MCF 10A (cell line): Measurements from ENCODE around the gene RIMS1. TPM values are rescaled to one million over a fixed set of nuclear protein-coding genes. Genes with fewer than 3 reads are reported as not detected.

Source experiments
- BruUV-seq: library from RNA; stranded (reverse); fragments of 400-500 nt; replicated peaks from 2 replicates; lab custom pipeline; 2021; lab: Mats Ljungman, UMichigan
- CTCF ChIA-PET: fragments of 300-600 bp; sonication (Branson Sonifier 250); formaldehyde crosslinking; extraction: SDS; loops from one replicate; lab custom pipeline; 2021; ENCODE audit warnings: antibody characterized with exemption, inconsistent platforms; lab: Yijun Ruan, JAX
- POLR2A ChIA-PET: fragments of 300-600, 350-650 bp; sonication (Branson Sonifier 250); formaldehyde crosslinking; extraction: SDS; loops from one replicate; lab custom pipeline; 2020; ENCODE audit warnings: antibody characterized with exemption, inconsistent platforms; lab: Yijun Ruan, JAX
- DNase-seq: peaks from one replicate; pipeline ENCODE4 v3.0.0-alpha.2; 2018; ENCODE audit not compliant: unreplicated experiment
- H3K27ac Mint-ChIP-seq: one replicate; pipeline ENCODE4 v1.8.0; 2022; ENCODE audit warnings: mild to moderate bottlenecking, low read depth, mixed read lengths; ENCODE audit not compliant: unreplicated experiment
- H3K27me3 Mint-ChIP-seq: one replicate; pipeline ENCODE4 v1.8.0; 2022; ENCODE audit warnings: mixed read lengths; ENCODE audit not compliant: insufficient read depth, unreplicated experiment
- H3K36me3 Mint-ChIP-seq: one replicate; pipeline ENCODE4 v1.8.0; 2022; ENCODE audit warnings: mild to moderate bottlenecking, moderate library complexity, mixed read lengths; ENCODE audit not compliant: insufficient read depth, unreplicated experiment
- H3K4me1 Mint-ChIP-seq: one replicate; pipeline ENCODE4 v1.8.0; 2022; ENCODE audit warnings: mixed read lengths; ENCODE audit not compliant: insufficient read depth, unreplicated experiment
- H3K4me3 Mint-ChIP-seq: one replicate; pipeline ENCODE4 v1.8.0; 2022; ENCODE audit warnings: mild to moderate bottlenecking, moderate library complexity, mixed read lengths; ENCODE audit not compliant: unreplicated experiment
- H3K9me3 Mint-ChIP-seq: one replicate; pipeline ENCODE4 v1.8.0; 2022; ENCODE audit warnings: mixed read lengths; ENCODE audit not compliant: unreplicated experiment
- CTCF ChIP-seq: fragments of 200-600 bp; IDR thresholded peaks from one replicate; pipeline ENCODE4 v1.8.0; 2022; ENCODE audit warnings: antibody characterized with exemption, mild to moderate bottlenecking; ENCODE audit not compliant: unreplicated experiment
- intact Hi-C: fragments of 100-400 bp; cut with micrococcal nuclease; formaldehyde crosslinking; loops from 2 replicates; pipeline ENCODE4 v1.14.1; 2022
- total RNA-seq: library from RNA; stranded (reverse); gene quantifications from 2 replicates; pipeline ENCODE4 v1.2.3, GENCODE V29; 2022

The RIMS1 gene
- total RNA-seq, 1 experiment from 2014 or later = not detected

DNA sequence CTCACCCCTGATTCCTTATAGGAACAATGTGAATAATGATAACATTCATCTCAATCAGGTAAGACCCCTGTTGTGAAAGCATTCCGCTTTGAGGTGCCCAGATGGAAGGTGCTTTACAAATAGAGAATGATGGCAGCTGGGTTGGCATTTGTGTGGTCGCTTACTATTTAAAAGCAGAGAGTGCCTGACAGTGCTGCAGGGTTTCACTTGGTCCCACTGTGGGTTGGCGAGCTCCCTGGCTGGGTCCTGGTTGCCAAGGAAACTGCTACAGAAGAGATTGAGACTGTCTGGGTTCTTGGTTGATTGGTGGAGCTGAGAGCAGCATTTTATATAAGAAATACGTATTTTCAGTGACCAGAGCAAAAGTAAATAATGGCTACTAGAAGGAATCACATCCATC, 528.3 kb downstream of the RIMS1 start:
- Mint-ChIP-seq H3K27ac (no peak overlapping the region), H3K27me3 (peaks cover 12% of the 10 kb centered on the region), H3K4me1 (no peaks in the 10 kb centered on the region), H3K4me3 (no peak overlapping the region), H3K9me3 (no peaks in the 10 kb centered on the region), H3K36me3 (no peaks in the 10 kb centered on the region)
- BruUV-seq = no TSS peak
- CTCF ChIA-PET = interaction anchor here (0.6 to 7.3 kb wide), 10 partner anchors 9 to 1251 kb away, joined by 3 to 104 read pairs (median 6); no protein-coding TSS in a partner anchor
- no peak for DNase-seq
- intact Hi-C loops = no loop called here
- POLR2A ChIA-PET = no interaction called here
- no peak for TF ChIP-seq CTCF

GRCh38 chr6:72416744-72417465, 530.6 kb downstream of the RIMS1 start:
- H3K27ac Mint-ChIP-seq = no peak overlapping the region
- ChIA-PET CTCF (interaction anchor here (0.5 to 2.0 kb wide), 4 partner anchors 164 to 716 kb away, joined by 3 to 15 read pairs (median 6); no protein-coding TSS in a partner anchor), POLR2A (no interaction called here)
- no peak overlapping the region for H3K4me3 Mint-ChIP-seq
- H3K4me1 Mint-ChIP-seq = no peaks in the 10 kb centered on the region
- H3K9me3 Mint-ChIP-seq = no peaks in the 10 kb centered on the region
- no peak for DNase-seq
- intact Hi-C loops = no loop called here
- TF ChIP-seq CTCF = no peak
- no TSS peak for BruUV-seq
- no peaks in the 10 kb centered on the region for H3K27me3 Mint-ChIP-seq
- H3K36me3 Mint-ChIP-seq = no peaks in the 10 kb centered on the region

- CTCF ChIA-PET = interaction anchor here (0.5 to 2.0 kb wide), 5 partner anchors 9 to 715 kb away, joined by 3 to 15 read pairs (median 3); no protein-coding TSS in a partner anchor
- no peak for DNase-seq
- BruUV-seq = no TSS peak
- H3K4me3 Mint-ChIP-seq = no peak overlapping the region
- no peaks in the 10 kb centered on the region for H3K4me1 Mint-ChIP-seq
- intact Hi-C loops = no loop called here
- no peak for TF ChIP-seq CTCF
- no peaks in the 10 kb centered on the region for H3K9me3 Mint-ChIP-seq
- no peaks in the 10 kb centered on the region for H3K27me3 Mint-ChIP-seq
- POLR2A ChIA-PET = no interaction called here
- no peak overlapping the region for H3K27ac Mint-ChIP-seq
- no peaks in the 10 kb centered on the region for H3K36me3 Mint-ChIP-seq
These were observed 531.4 kb downstream of the RIMS1 start for GRCh38 chr6:72417759-72418158.

DNA sequence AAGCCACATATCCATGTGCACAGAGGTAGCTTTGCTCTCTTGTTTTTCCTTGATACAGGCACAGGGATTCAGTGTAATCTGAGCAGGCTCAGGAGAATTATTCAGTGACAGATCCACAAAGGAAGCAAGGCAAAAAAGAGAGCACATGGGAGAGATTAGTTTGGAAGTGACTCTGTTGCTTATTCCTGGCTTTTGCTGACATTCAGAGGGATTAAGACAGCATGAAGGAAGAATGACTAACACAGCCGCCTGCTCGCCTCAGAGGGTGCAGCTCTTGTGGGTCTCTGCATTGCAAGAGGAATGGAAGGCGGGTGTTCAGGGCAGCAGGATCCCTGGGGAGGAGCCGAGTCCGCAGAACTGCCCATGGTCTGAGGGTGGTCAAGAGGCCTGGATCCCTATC, 532.1 kb downstream of the RIMS1 start:
- BruUV-seq = no TSS peak
- no peaks in the 10 kb centered on the region for H3K27me3 Mint-ChIP-seq
- no peak for DNase-seq
- intact Hi-C loops = no loop called here
- ChIA-PET CTCF (interaction anchor here (0.6 to 1.3 kb wide), 3 partner anchors 9 to 711 kb away, joined by 3 read pairs; no protein-coding TSS in a partner anchor), POLR2A (interaction anchor here (0.7 kb wide), 1 partner anchor 170 kb away, joined by 3 read pairs; no protein-coding TSS in a partner anchor)
- no peaks in the 10 kb centered on the region for H3K9me3 Mint-ChIP-seq
- no peaks in the 10 kb centered on the region for H3K36me3 Mint-ChIP-seq
- H3K27ac Mint-ChIP-seq = no peak overlapping the region
- H3K4me1 Mint-ChIP-seq = no peaks in the 10 kb centered on the region
- TF ChIP-seq CTCF = no peak
- H3K4me3 Mint-ChIP-seq = no peak overlapping the region
